ENCODE data around the gene PDGFRB. TPM values are rescaled to one million over a fixed set of nuclear protein-coding genes. Genes with fewer than 3 reads are reported as not detected.

PDGFRB gene
- total and polyA plus RNA-seq, 10 of the 15 experiments (the other 5 are each of a cell fraction or from before 2014, with no cell fraction given), result 0.02 to 3.0 (median 1.0) TPM

GRCh38 chr5:150172145-150172544, 16.5 kb upstream of the PDGFRB start:
- BruUV-seq (replicated peaks), result no TSS peak
- no peaks in the 10 kb centered on the region; a peak in 2 of 4 replicates for H3K27me3 ChIP-seq (replicated peaks in 1 of 2; ENCODE audit: control insufficient read depth in 2 of 2, insufficient read depth in 2 of 2, low read length in 1 of 2)
- in situ Hi-C loops (cut with MboI), result no loop called here
- H3K4me3 ChIP-seq, result no peak overlapping the region
- WGBS (ENCODE audit: insufficient coverage, insufficient replicate concordance, low lambda C conversion rate, missing lambda C conversion rate), result 0% methylated on average over 1 of the region's 1 CpG
- H3K27ac ChIP-seq (ENCODE audit: control insufficient read depth, insufficient read depth), result no peak overlapping the region
- H4K20me1 ChIP-seq (ENCODE audit: control insufficient read depth, insufficient read depth), result no peaks in the 10 kb centered on the region
- TF ChIP-seq ETV6 (conservative IDR thresholded peaks at IDR 0.05 in 1 of 2, IDR thresholded peaks at IDR 0.05 in 1 of 2; ENCODE audit: borderline replicate concordance in 1 of 2, low read depth in 1 of 2) (no peak), RAD21 (IDR thresholded peaks at IDR 0.05; ENCODE audit: insufficient read depth, low read depth, low read length) (no peak), GATAD2B (conservative IDR thresholded peaks at IDR 0.05; ENCODE audit: low read depth) (no peak), SPI1 (IDR thresholded peaks at IDR 0.05; ENCODE audit: borderline replicate concordance, insufficient read depth, low read depth, low read length) (no peak), ATF2 (IDR thresholded peaks at IDR 0.05; ENCODE audit: low read length) (no peak), IRF3 (IDR thresholded peaks at IDR 0.05) (no peak), FOXM1 (IDR thresholded peaks at IDR 0.05; ENCODE audit: low read depth, low read length) (no peak), HDAC2 (IDR thresholded peaks at IDR 0.05) (no peak), KLF5 (IDR thresholded peaks at IDR 0.05; ENCODE audit: partially characterized antibody) (no peak), NBN (IDR thresholded peaks at IDR 0.05) (no peak), MXI1 (IDR thresholded peaks at IDR 0.05; ENCODE audit: low read depth, low read length) (no peak), CBX3 (IDR thresholded peaks at IDR 0.05; ENCODE audit: borderline replicate concordance, low read depth) (no peak), TCF12 (IDR thresholded peaks at IDR 0.05; ENCODE audit: low read depth, low read length) (no peak)
- no peak overlapping the region for H2AFZ ChIP-seq (ENCODE audit: control insufficient read depth, low read depth, low read length)
- SMC1A ChIA-PET (ENCODE audit: uncharacterized antibody, unreplicated experiment), result interaction anchor here (0.6 to 0.9 kb wide), 2 partner anchors 241 to 357 kb away, joined by 3 read pairs; partner anchors contain the start of gene CD74
- DNase-seq (ENCODE audit: low read depth, low spot score) (no peak), FAIRE-seq (no peak), ATAC-seq (no peak)
- H3K9me3 ChIP-seq (replicated peaks; ENCODE audit: control insufficient read depth, insufficient read depth, low read length), result no peaks in the 10 kb centered on the region
- no peak overlapping the region for H3K4me2 ChIP-seq (ENCODE audit: control insufficient read depth, insufficient read depth)
- no peaks in the 10 kb centered on the region for H3K4me1 ChIP-seq (ENCODE audit: control insufficient read depth, insufficient read depth, low read length)
- H3K36me3 ChIP-seq (ENCODE audit: control insufficient read depth in 2 of 2, insufficient read depth in 2 of 2, low read length in 1 of 2), result no peaks in the 10 kb centered on the region
- CTCF ChIA-PET, result interaction anchor here (0.8 to 9.3 kb wide), 5 partner anchors 10 to 46 kb away, joined by 3 to 68 read pairs (median 4); no protein-coding TSS in a partner anchor
- RAD21 ChIA-PET (ENCODE audit: unreplicated experiment), result no interaction called here
- no peaks in the 10 kb centered on the region for H3K79me2 ChIP-seq (ENCODE audit: control insufficient read depth, insufficient read depth, low read length)
- no peak overlapping the region for H3K9ac ChIP-seq (ENCODE audit: control insufficient read depth, insufficient read depth, low read length)
- POLR2A ChIA-PET, result no interaction called here
- intact Hi-C loops (cut with micrococcal nuclease; ENCODE audit: unreplicated experiment), result no loop called here
